Measurements from ENCODE around the gene GNAO1.
"Not testable (repeated sequence)": the region's sequence is repeated elsewhere in the genome, so short reads cannot be mapped to it uniquely, and the experiment has no call there.

The GNAO1 gene

GRCh38 chr16:56375792-56376191 is 184.5 kb downstream of the GNAO1 start:
- ATAC-seq, H3K9me3 Mint-ChIP-seq, H3K4me3 Mint-ChIP-seq, H3K27ac Mint-ChIP-seq, H3K27me3 Mint-ChIP-seq: not testable (repeated sequence)
- H3K4me1 Mint-ChIP-seq = peaks cover 25% of the 10 kb centered on the region
- peaks cover 69% of the 10 kb centered on the region for H3K36me3 Mint-ChIP-seq

GRCh38 chr16:56379044-56379443 is 187.8 kb downstream of the GNAO1 start:
- not testable (repeated sequence) for H3K27me3 Mint-ChIP-seq, H3K4me3 Mint-ChIP-seq, H3K27ac Mint-ChIP-seq, ATAC-seq
- peaks cover 25% of the 10 kb centered on the region for H3K4me1 Mint-ChIP-seq
- H3K36me3 Mint-ChIP-seq = peaks cover 85% of the 10 kb centered on the region
- peaks cover 19% of the 10 kb centered on the region for H3K9me3 Mint-ChIP-seq

GRCh38 chr16:56380778-56381485 is 189.6 kb downstream of the GNAO1 start:
- H3K27me3 Mint-ChIP-seq, ATAC-seq, H3K4me3 Mint-ChIP-seq, H3K27ac Mint-ChIP-seq: not testable (repeated sequence)
- peaks cover 16% of the 10 kb centered on the region for H3K4me1 Mint-ChIP-seq
- H3K9me3 Mint-ChIP-seq = peaks cover 19% of the 10 kb centered on the region
- peaks cover 84% of the 10 kb centered on the region for H3K36me3 Mint-ChIP-seq

GRCh38 chr16:56382459-56382858 is 191.2 kb downstream of the GNAO1 start:
- H3K9me3 Mint-ChIP-seq = peaks cover 19% of the 10 kb centered on the region
- no peak for ATAC-seq
- H3K36me3 Mint-ChIP-seq = peaks cover 88% of the 10 kb centered on the region
- H3K27me3 Mint-ChIP-seq = no peaks in the 10 kb centered on the region
- no peak overlapping the region for H3K4me3 Mint-ChIP-seq
- H3K4me1 Mint-ChIP-seq = peaks cover 11% of the 10 kb centered on the region
- H3K27ac Mint-ChIP-seq = no peak overlapping the region

GRCh38 chr16:56382901-56383355 is 191.6 kb downstream of the GNAO1 start:
- Mint-ChIP-seq H3K4me1 (peaks cover 6% of the 10 kb centered on the region), H3K36me3 (peaks cover 85% of the 10 kb centered on the region), H3K27me3 (no peaks in the 10 kb centered on the region), H3K4me3 (no peak overlapping the region), H3K9me3 (peaks cover 19% of the 10 kb centered on the region), H3K27ac (no peak overlapping the region)
- ATAC-seq = no peak

GRCh38 chr16:56384074-56384721 is 192.9 kb downstream of the GNAO1 start:
- no peak for ATAC-seq
- Mint-ChIP-seq H3K27ac (no peak overlapping the region), H3K27me3 (no peaks in the 10 kb centered on the region), H3K36me3 (peaks cover 72% of the 10 kb centered on the region), H3K4me3 (no peak overlapping the region), H3K4me1 (no peaks in the 10 kb centered on the region), H3K9me3 (peaks cover 19% of the 10 kb centered on the region)

- Mint-ChIP-seq H3K9me3 (peaks cover 9% of the 10 kb centered on the region), H3K27me3 (no peaks in the 10 kb centered on the region), H3K4me1 (peaks cover 3% of the 10 kb centered on the region), H3K4me3 (no peak overlapping the region), H3K36me3 (peaks cover 67% of the 10 kb centered on the region), H3K27ac (no peak overlapping the region)
- no peak for ATAC-seq
Measured at GRCh38 chr16:56387396-56387795, 196.1 kb downstream of the GNAO1 start.

- Mint-ChIP-seq H3K4me1 (peaks cover 7% of the 10 kb centered on the region), H3K27me3 (no peaks in the 10 kb centered on the region), H3K27ac (no peak overlapping the region), H3K4me3 (no peak overlapping the region), H3K9me3 (peaks cover 5% of the 10 kb centered on the region), H3K36me3 (peaks cover 67% of the 10 kb centered on the region)
- no peak for ATAC-seq
Measured at GRCh38 chr16:56388209-56388608, 196.9 kb downstream of the GNAO1 start.

- Mint-ChIP-seq H3K9me3 (no peaks in the 10 kb centered on the region), H3K4me3 (no peak overlapping the region), H3K27me3 (no peaks in the 10 kb centered on the region), H3K36me3 (peaks cover 66% of the 10 kb centered on the region), H3K4me1 (peaks cover 14% of the 10 kb centered on the region), H3K27ac (no peak overlapping the region)
- no peak for ATAC-seq
Measured at GRCh38 chr16:56389554-56389953, 198.3 kb downstream of the GNAO1 start.

- not testable (repeated sequence) for H3K4me3 Mint-ChIP-seq, ATAC-seq, H3K27me3 Mint-ChIP-seq, H3K9me3 Mint-ChIP-seq, H3K27ac Mint-ChIP-seq
- H3K4me1 Mint-ChIP-seq = peaks cover 34% of the 10 kb centered on the region
- peaks cover 75% of the 10 kb centered on the region for H3K36me3 Mint-ChIP-seq
Measured at GRCh38 chr16:56396724-56397123, 205.4 kb downstream of the GNAO1 start.

GRCh38 chr16:56399047-56399446 is 207.8 kb downstream of the GNAO1 start:
- H3K4me3 Mint-ChIP-seq = no peak overlapping the region
- no peak for ATAC-seq
- H3K27me3 Mint-ChIP-seq = no peaks in the 10 kb centered on the region
- H3K27ac Mint-ChIP-seq = no peak overlapping the region
- H3K4me1 Mint-ChIP-seq = peaks cover 23% of the 10 kb centered on the region
- peaks cover 65% of the 10 kb centered on the region for H3K36me3 Mint-ChIP-seq
- no peaks in the 10 kb centered on the region for H3K9me3 Mint-ChIP-seq

- no peak for ATAC-seq
- Mint-ChIP-seq H3K4me3 (no peak overlapping the region), H3K4me1 (peaks cover 20% of the 10 kb centered on the region), H3K27ac (no peak overlapping the region), H3K36me3 (peaks cover 65% of the 10 kb centered on the region), H3K27me3 (no peaks in the 10 kb centered on the region), H3K9me3 (no peaks in the 10 kb centered on the region)
Measured at GRCh38 chr16:56399486-56399885, 208.2 kb downstream of the GNAO1 start.

- peaks cover 71% of the 10 kb centered on the region for H3K36me3 Mint-ChIP-seq
- no peak overlapping the region for H3K27ac Mint-ChIP-seq
- no peaks in the 10 kb centered on the region for H3K9me3 Mint-ChIP-seq
- H3K4me3 Mint-ChIP-seq = no peak overlapping the region
- peaks cover 18% of the 10 kb centered on the region for H3K4me1 Mint-ChIP-seq
- no peak for ATAC-seq
- no peaks in the 10 kb centered on the region for H3K27me3 Mint-ChIP-seq
Measured at GRCh38 chr16:56400458-56400857, 209.2 kb downstream of the GNAO1 start.

GRCh38 chr16:56401482-56401881 is 210.2 kb downstream of the GNAO1 start:
- Mint-ChIP-seq H3K27ac (no peak overlapping the region), H3K4me3 (no peak overlapping the region), H3K27me3 (no peaks in the 10 kb centered on the region), H3K4me1 (peaks cover 15% of the 10 kb centered on the region), H3K9me3 (no peaks in the 10 kb centered on the region), H3K36me3 (peaks cover 64% of the 10 kb centered on the region)
- ATAC-seq = no peak

GRCh38 chr16:56405977-56406672 is 214.8 kb downstream of the GNAO1 start:
- Mint-ChIP-seq H3K36me3 (peaks cover 46% of the 10 kb centered on the region), H3K4me1 (peaks cover 4% of the 10 kb centered on the region), H3K9me3 (no peaks in the 10 kb centered on the region), H3K4me3 (no peak overlapping the region), H3K27me3 (no peaks in the 10 kb centered on the region), H3K27ac (peak overlapping the region; percentile 65)
- no peak for ATAC-seq

Data from stimulated activated memory B cell treated with anti-CD40 and anti-IgM and Interleukin-4, amounts not matched to agents 10 μg/mL and 1 μg/mL and 100 μg/mL, for 72 hours (primary cell).